ENCODE data around the gene GDF2. TPM values are rescaled to one million over a fixed set of nuclear protein-coding genes. Genes with fewer than 3 reads are reported as not detected.

GDF2 gene
- total RNA-seq, 1 donor from 2014 or later, result not detected

DNA sequence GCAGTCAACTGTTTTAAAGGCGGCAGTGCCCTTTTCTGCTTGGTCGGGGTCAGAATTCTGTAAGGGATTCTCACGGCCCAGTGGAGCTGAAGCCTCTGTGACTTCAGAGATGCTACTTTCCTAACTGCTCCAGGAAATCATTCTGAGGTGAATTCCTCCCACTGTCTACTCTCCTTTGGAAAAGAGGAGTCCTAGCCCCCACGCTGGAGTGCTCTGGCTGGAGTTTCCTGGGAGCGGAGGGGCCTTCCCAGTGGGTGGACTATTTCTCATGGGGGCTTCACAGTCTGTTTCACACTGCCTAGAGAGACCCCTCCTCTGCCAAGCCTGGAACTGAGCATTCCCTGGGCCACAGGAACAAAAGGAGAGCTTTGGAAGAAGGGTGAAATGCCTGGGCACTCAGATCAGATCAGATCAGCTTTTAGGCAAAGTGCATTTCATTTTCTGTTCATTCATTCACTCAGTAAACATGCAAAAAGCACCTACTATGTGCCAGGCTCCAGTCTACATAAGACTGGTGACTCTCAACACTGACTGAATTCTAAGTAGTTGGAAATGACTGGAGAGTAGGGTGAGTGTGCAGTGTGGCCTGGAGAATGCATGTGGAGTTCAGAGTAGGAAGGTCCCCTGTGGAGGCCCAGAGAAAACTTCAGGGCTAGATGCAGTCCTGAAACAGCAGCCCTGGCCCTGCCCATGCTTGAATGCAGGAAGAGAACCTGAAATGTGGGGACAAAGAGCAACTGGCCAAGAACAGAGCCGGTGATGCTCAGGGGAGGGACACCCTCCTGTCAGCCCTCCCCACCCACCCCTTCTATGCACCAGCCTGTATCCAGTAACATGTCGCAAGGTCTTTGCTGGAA, 49.6 kb downstream of the GDF2 start:
- Mint-ChIP-seq H3K9me3 (ENCODE audit: unreplicated experiment) (no peaks in the 10 kb centered on the region), H3K4me1 (ENCODE audit: unreplicated experiment) (peaks cover 22% of the 10 kb centered on the region), H3K27me3 (ENCODE audit: unreplicated experiment) (no peaks in the 10 kb centered on the region), H3K27ac (ENCODE audit: unreplicated experiment) (no peak overlapping the region), H3K4me3 (ENCODE audit: unreplicated experiment) (no peak overlapping the region), H3K36me3 (ENCODE audit: unreplicated experiment) (no peaks in the 10 kb centered on the region)
- DNase-seq (ENCODE audit: extremely low spot score, unreplicated experiment), result peak; percentile 64
- no peak for TF ChIP-seq CTCF (IDR thresholded peaks at IDR 0.05)

GRCh38 chr10:47372726-47373125, 50.5 kb downstream of the GDF2 start:
- DNase-seq (ENCODE audit: extremely low spot score, unreplicated experiment), result peak; percentile 69
- no peak overlapping the region for H3K4me3 Mint-ChIP-seq (ENCODE audit: unreplicated experiment)
- H3K4me1 Mint-ChIP-seq (ENCODE audit: unreplicated experiment), result peaks cover 22% of the 10 kb centered on the region
- H3K27ac Mint-ChIP-seq (ENCODE audit: unreplicated experiment), result no peak overlapping the region
- H3K27me3 Mint-ChIP-seq (ENCODE audit: unreplicated experiment), result no peaks in the 10 kb centered on the region
- H3K9me3 Mint-ChIP-seq (ENCODE audit: unreplicated experiment), result no peaks in the 10 kb centered on the region
- no peaks in the 10 kb centered on the region for H3K36me3 Mint-ChIP-seq (ENCODE audit: unreplicated experiment)
- no peak for TF ChIP-seq CTCF (IDR thresholded peaks at IDR 0.05)

GRCh38 chr10:47374611-47375536, 52.6 kb downstream of the GDF2 start:
- Mint-ChIP-seq H3K27me3 (ENCODE audit: unreplicated experiment) (peaks cover 3% of the 10 kb centered on the region), H3K4me1 (ENCODE audit: unreplicated experiment) (peaks cover 22% of the 10 kb centered on the region), H3K9me3 (ENCODE audit: unreplicated experiment) (no peaks in the 10 kb centered on the region), H3K36me3 (ENCODE audit: unreplicated experiment) (no peaks in the 10 kb centered on the region), H3K4me3 (ENCODE audit: unreplicated experiment) (no peak overlapping the region), H3K27ac (ENCODE audit: unreplicated experiment) (no peak overlapping the region)
- no peak for TF ChIP-seq CTCF (IDR thresholded peaks at IDR 0.05)
- DNase-seq (ENCODE audit: extremely low spot score, unreplicated experiment), result peak; percentile 73

DNA sequence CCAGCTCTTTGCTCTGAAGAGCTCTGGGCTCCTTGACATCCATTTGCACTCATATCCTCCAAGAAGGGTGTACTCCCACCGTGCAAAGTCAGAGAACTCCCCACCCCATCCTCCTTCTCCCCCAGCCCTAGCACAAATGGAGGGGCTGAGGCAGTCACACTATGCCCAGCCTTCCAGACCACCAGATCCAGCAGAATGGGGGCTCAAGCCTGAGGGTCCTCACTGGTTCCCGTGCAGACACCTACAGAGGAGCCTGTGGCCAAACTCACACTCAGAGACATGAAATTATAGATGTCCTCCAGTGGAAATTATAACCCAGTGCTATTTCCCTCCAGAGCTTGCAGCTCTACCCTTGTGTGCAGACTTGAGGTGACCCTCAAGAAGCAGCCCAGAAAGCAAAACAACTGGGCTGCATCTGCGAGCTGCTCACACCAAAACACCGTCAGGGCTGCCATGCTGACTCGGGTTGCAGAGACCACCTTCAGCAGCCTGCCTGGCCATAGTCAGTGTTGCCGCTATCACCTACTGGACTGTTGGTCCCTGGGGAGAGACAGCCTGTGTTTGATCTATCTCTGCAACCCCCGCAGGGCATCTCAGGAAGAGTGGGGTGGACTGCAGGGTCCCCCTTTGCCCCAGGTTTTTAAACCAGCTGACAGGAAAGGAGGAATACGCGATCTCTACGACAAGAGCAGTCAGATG, 54.4 kb downstream of the GDF2 start:
- Mint-ChIP-seq H3K4me3 (ENCODE audit: unreplicated experiment) (no peak overlapping the region), H3K36me3 (ENCODE audit: unreplicated experiment) (no peaks in the 10 kb centered on the region), H3K9me3 (ENCODE audit: unreplicated experiment) (no peaks in the 10 kb centered on the region), H3K27ac (ENCODE audit: unreplicated experiment) (no peak overlapping the region), H3K4me1 (ENCODE audit: unreplicated experiment) (peaks cover 18% of the 10 kb centered on the region), H3K27me3 (ENCODE audit: unreplicated experiment) (peaks cover 8% of the 10 kb centered on the region)
- peak; percentile 51 for DNase-seq (ENCODE audit: extremely low spot score, unreplicated experiment)
- no peak for TF ChIP-seq CTCF (IDR thresholded peaks at IDR 0.05)

Other genes with a start within 250 kb of the GDF2 start
- gene GDF10, start 22.3 kb upstream of the GDF2 start, total RNA-seq, result not detected in 2 replicates
- gene RBP3, start 25.9 kb downstream of the GDF2 start, total RNA-seq, result not detected in 2 replicates
- gene ZNF488, start 61.8 kb downstream of the GDF2 start, total RNA-seq, result 0.35 and 0.55 TPM in 2 replicates
- not detected in 2 replicates for gene ANXA8, start 161.7 kb downstream of the GDF2 start, total RNA-seq
- gene FAM25G, start 169.2 kb downstream of the GDF2 start, total RNA-seq, result not detected in 2 replicates
- 12.9 and 13.1 TPM in 2 replicates for gene AGAP9, start 201.2 kb downstream of the GDF2 start, total RNA-seq